ENCODE data around the gene STON1. TPM values are rescaled to one million over a fixed set of nuclear protein-coding genes. Genes with fewer than 3 reads are reported as not detected.
"Not testable (repeated sequence)": the region's sequence is repeated elsewhere in the genome, so short reads cannot be mapped to it uniquely, and the experiment has no call there.

STON1 gene
- total RNA-seq, 2 donors from 2014 or later = 15.0 to 19.5 TPM

GRCh38 chr2:48613211-48613610 lies 83.3 kb downstream of the STON1 start:
- Mint-ChIP-seq H3K9me3 (peaks cover 14% of the 10 kb centered on the region), H3K36me3 (ENCODE audit: low read depth) (peaks cover 4% of the 10 kb centered on the region), H3K4me1 (no peaks in the 10 kb centered on the region), H3K27ac (no peak overlapping the region), H3K4me3 (no peak overlapping the region), H3K27me3 (ENCODE audit: insufficient read depth) (no peaks in the 10 kb centered on the region)
- Histone ChIP-seq H3K27me3 (ENCODE audit: control insufficient read depth, insufficient read depth, low read length, poor library complexity, severe bottlenecking) (no peaks in the 10 kb centered on the region), H3K4me3 (ENCODE audit: low read length) (no peak overlapping the region), H3K4me1 (ENCODE audit: control insufficient read depth, insufficient read depth, low read length) (no peaks in the 10 kb centered on the region), H3K9ac (ENCODE audit: extremely low read depth, low read length, poor library complexity, severe bottlenecking) (no peak overlapping the region), H3K27ac (ENCODE audit: low read depth, low read length) (no peak overlapping the region), H3K36me3 (ENCODE audit: control insufficient read depth, insufficient read depth, low read length) (no peaks in the 10 kb centered on the region), H3K9me3 (ENCODE audit: control insufficient read depth, low read length) (peaks cover 10% of the 10 kb centered on the region)
- no peak for DNase-seq
- WGBS, 2 experiments (ENCODE audit: insufficient coverage in 1 of 2, insufficient read length in 1 of 2) = 85 to 93% methylated on average over 1 to 2 of the region's 2 CpGs
- TF ChIP-seq CTCF (conservative IDR thresholded peaks at IDR 0.05) = no peak

GRCh38 chr2:48614581-48614980 lies 84.6 kb downstream of the STON1 start:
- H3K4me3 Mint-ChIP-seq; DNase-seq; H3K9ac ChIP-seq (ENCODE audit: extremely low read depth, low read length, poor library complexity, severe bottlenecking); H3K36me3 ChIP-seq (ENCODE audit: control insufficient read depth, insufficient read depth, low read length); H3K4me3 ChIP-seq (ENCODE audit: low read length); H3K27ac Mint-ChIP-seq; H3K4me1 Mint-ChIP-seq; H3K36me3 Mint-ChIP-seq (ENCODE audit: low read depth); H3K27me3 ChIP-seq (ENCODE audit: control insufficient read depth, insufficient read depth, low read length, poor library complexity, severe bottlenecking); H3K27ac ChIP-seq (ENCODE audit: low read depth, low read length); H3K27me3 Mint-ChIP-seq (ENCODE audit: insufficient read depth); H3K4me1 ChIP-seq (ENCODE audit: control insufficient read depth, insufficient read depth, low read length): not testable (repeated sequence)
- peaks cover 14% of the 10 kb centered on the region for H3K9me3 Mint-ChIP-seq
- peaks cover 10% of the 10 kb centered on the region for H3K9me3 ChIP-seq (ENCODE audit: control insufficient read depth, low read length)
- 96 to 98% methylated on average over 14 to 35 of the region's 35 CpGs for WGBS, 2 experiments (ENCODE audit: insufficient coverage in 1 of 2, insufficient read length in 1 of 2)

GRCh38 chr2:48617618-48618017 lies 87.7 kb downstream of the STON1 start, which contains the start of gene GTF2A1L:
Gene GTF2A1L, plus strand, starts transcription at chr2:48617856. Its CDS starts 19 bp downstream, at chr2:48617875.
- H3K27me3 Mint-ChIP-seq (ENCODE audit: insufficient read depth) = no peaks in the 10 kb centered on the region
- WGBS, 2 experiments (ENCODE audit: insufficient coverage in 1 of 2, insufficient read length in 1 of 2) = 93 to 97% methylated on average over 14 to 26 of the region's 26 CpGs
- TF ChIP-seq CTCF (conservative IDR thresholded peaks at IDR 0.05) = no peak

GRCh38 chr2:48619526-48619925 lies 89.6 kb downstream of the STON1 start:
- peaks cover 7% of the 10 kb centered on the region for H3K9me3 Mint-ChIP-seq
- Histone ChIP-seq H3K4me1 (ENCODE audit: control insufficient read depth, insufficient read depth, low read length) (no peaks in the 10 kb centered on the region), H3K4me3 (ENCODE audit: low read length) (no peak overlapping the region), H3K36me3 (ENCODE audit: control insufficient read depth, insufficient read depth, low read length) (no peaks in the 10 kb centered on the region), H3K27ac (ENCODE audit: low read depth, low read length) (no peak overlapping the region), H3K9me3 (ENCODE audit: control insufficient read depth, low read length) (peaks cover 4% of the 10 kb centered on the region), H3K27me3 (ENCODE audit: control insufficient read depth, insufficient read depth, low read length, poor library complexity, severe bottlenecking) (no peaks in the 10 kb centered on the region), H3K9ac (ENCODE audit: extremely low read depth, low read length, poor library complexity, severe bottlenecking) (no peak overlapping the region)
- DNase-seq = no peak
- no peak for TF ChIP-seq CTCF (conservative IDR thresholded peaks at IDR 0.05)
- WGBS, 2 experiments (ENCODE audit: insufficient coverage in 1 of 2, insufficient read length in 1 of 2) = 92% methylated on average over 2 of the region's 2 CpGs; no CpG with 5 or more reads in 1 of the 2 experiments
- H3K27ac Mint-ChIP-seq = no peak overlapping the region
- no peaks in the 10 kb centered on the region for H3K27me3 Mint-ChIP-seq (ENCODE audit: insufficient read depth)
- no peak overlapping the region for H3K4me3 Mint-ChIP-seq
- H3K36me3 Mint-ChIP-seq (ENCODE audit: low read depth) = no peaks in the 10 kb centered on the region
- H3K4me1 Mint-ChIP-seq = no peaks in the 10 kb centered on the region

More at GRCh38 chr2:48617618-48618017, 87.7 kb downstream of the STON1 start, which contains the start of gene GTF2A1L:
- H3K27ac Mint-ChIP-seq = no peak within 1 kb of the TSS
- DNase-seq = no peak
- H3K4me3 ChIP-seq (ENCODE audit: low read length) = no peak within 1 kb of the TSS
- peaks cover 10% of the 10 kb centered on the region for H3K9me3 ChIP-seq (ENCODE audit: control insufficient read depth, low read length)
- no peaks in the 10 kb centered on the region for H3K36me3 ChIP-seq (ENCODE audit: control insufficient read depth, insufficient read depth, low read length)
- H3K9ac ChIP-seq (ENCODE audit: extremely low read depth, low read length, poor library complexity, severe bottlenecking) = no peak within 1 kb of the TSS
- H3K36me3 Mint-ChIP-seq (ENCODE audit: low read depth) = peaks cover 4% of the 10 kb centered on the region
- H3K27ac ChIP-seq (ENCODE audit: low read depth, low read length) = no peak within 1 kb of the TSS
- no peaks in the 10 kb centered on the region for H3K4me1 ChIP-seq (ENCODE audit: control insufficient read depth, insufficient read depth, low read length)
- H3K27me3 ChIP-seq (ENCODE audit: control insufficient read depth, insufficient read depth, low read length, poor library complexity, severe bottlenecking) = no peaks in the 10 kb centered on the region
- H3K4me3 Mint-ChIP-seq = no peak within 1 kb of the TSS
- H3K9me3 Mint-ChIP-seq = peaks cover 14% of the 10 kb centered on the region
- H3K4me1 Mint-ChIP-seq = no peaks in the 10 kb centered on the region
